HG02610 (cell line): Measurements from ENCODE around the gene RNU7-1.
A peak's percentile ranks its signal among the peaks of the same experiment; 100 is the strongest.
"Not testable (repeated sequence)": the region's sequence is repeated elsewhere in the genome, so short reads cannot be mapped to it uniquely, and the experiment has no call there.

Experiments used
- ATAC-seq: cut with Tn5 transposase; IDR thresholded peaks from one replicate; pipeline ENCODE4 v1.9.1; 2021; ENCODE audit warnings: mild to moderate bottlenecking, moderate library complexity; ENCODE audit not compliant: unreplicated experiment

The RNU7-1 gene

GRCh38 chr12:6943722-6944380 is at the start of gene RNU7-1, which contains the start of gene C12orf57:
TSS of gene RNU7-1 (plus strand) at chr12:6943816.
TSS of gene C12orf57 (plus strand) at chr12:6944022. CDS start at chr12:6944122, 100 bp downstream.
- peak; percentile 41 for ATAC-seq

GRCh38 chr12:6894321-6894720 is 49.3 kb upstream of the RNU7-1 start:
- ATAC-seq = no peak

- ATAC-seq = no peak
Measured at GRCh38 chr12:6896846-6897435, 46.7 kb upstream of the RNU7-1 start.

GRCh38 chr12:6899427-6899826 is 44.2 kb upstream of the RNU7-1 start:
- ATAC-seq = no peak

GRCh38 chr12:6899837-6900519 is 43.6 kb upstream of the RNU7-1 start:
- ATAC-seq = no peak

- no peak for ATAC-seq
Measured at GRCh38 chr12:6902448-6902847, 41.2 kb upstream of the RNU7-1 start.

- no peak for ATAC-seq
Measured at GRCh38 chr12:6903722-6904121, 39.9 kb upstream of the RNU7-1 start.

- peak; percentile 89 for ATAC-seq
Measured at GRCh38 chr12:6904280-6905276, 39.0 kb upstream of the RNU7-1 start, which contains the start of gene LRRC23. TSS of gene LRRC23 (plus strand) at chr12:6904822. CDS start at chr12:6905634, 812 bp downstream.

GRCh38 chr12:6905414-6906040 is 38.1 kb upstream of the RNU7-1 start:
- no peak for ATAC-seq

- ATAC-seq = not testable (repeated sequence)
Measured at GRCh38 chr12:6908141-6908540, 35.5 kb upstream of the RNU7-1 start.

GRCh38 chr12:6909421-6910145 is 34.0 kb upstream of the RNU7-1 start:
- ATAC-seq = no peak

GRCh38 chr12:6912164-6912935 is 31.3 kb upstream of the RNU7-1 start:
- no peak for ATAC-seq

- ATAC-seq = peak; percentile 62
Measured at GRCh38 chr12:6914246-6914946, 29.2 kb upstream of the RNU7-1 start, which contains the start of gene ENO2. TSS of gene ENO2 (plus strand) at chr12:6914580. CDS start at chr12:6915833, 1,253 bp downstream.

GRCh38 chr12:6914947-6915788 is 28.4 kb upstream of the RNU7-1 start:
- no peak for ATAC-seq

GRCh38 chr12:6915789-6916285 is 27.8 kb upstream of the RNU7-1 start:
- no peak for ATAC-seq

GRCh38 chr12:6916426-6917200 is 27.0 kb upstream of the RNU7-1 start:
- ATAC-seq = no peak
